GM19023 (cell line): ENCODE data around the gene HIVEP3.

Source experiments
- ATAC-seq: cut with Tn5 transposase; IDR thresholded peaks from one replicate; pipeline ENCODE4 v1.9.1; 2021; ENCODE audit warnings: mild to moderate bottlenecking, moderate library complexity; ENCODE audit not compliant: unreplicated experiment

Gene HIVEP3

DNA sequence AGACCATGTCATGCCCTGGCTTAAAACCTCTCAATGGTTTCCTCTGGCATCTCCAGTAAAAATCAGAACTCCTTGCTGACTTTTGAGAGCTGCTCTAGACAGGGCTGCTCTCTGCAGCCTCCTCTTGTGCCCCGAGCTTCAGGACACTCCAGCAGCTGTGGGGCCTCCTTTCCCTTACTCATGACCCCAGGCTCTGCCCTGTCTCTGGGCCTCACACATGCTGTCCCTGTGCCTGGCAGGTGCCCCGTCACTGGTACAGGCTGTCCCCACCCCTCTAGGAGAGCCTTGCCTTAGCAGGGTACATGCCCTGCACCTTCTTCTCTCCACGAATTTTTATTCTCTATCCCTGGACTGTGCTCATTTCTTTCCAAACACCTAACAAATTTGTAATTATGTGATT lies 43.2 kb downstream of the HIVEP3 start:
- no peak for ATAC-seq

DNA sequence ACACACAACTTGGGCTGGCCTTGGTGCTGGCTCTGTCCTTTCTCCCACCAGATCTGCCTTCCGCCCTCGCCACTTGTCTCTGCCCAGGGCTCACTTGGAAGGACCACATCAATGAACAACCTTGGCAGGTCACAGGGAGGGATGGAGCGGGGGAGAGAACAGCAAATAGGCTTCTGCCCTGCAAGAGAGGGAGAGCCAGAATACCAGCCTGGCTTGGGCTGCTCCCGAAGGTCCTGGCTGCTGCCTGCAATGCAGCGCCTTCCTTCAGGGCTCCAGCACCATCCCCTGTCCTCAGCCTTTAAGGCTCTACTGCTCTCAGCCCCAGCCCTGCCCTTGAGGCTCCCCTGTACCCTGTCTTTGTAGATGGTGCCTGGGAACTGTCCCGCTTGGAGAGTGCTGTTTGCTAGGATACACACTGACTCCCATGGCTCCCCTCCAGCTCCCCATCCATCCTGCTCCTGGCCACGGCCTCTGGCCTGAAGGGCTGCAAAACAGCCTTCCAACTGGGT lies 43.8 kb downstream of the HIVEP3 start:
- no peak for ATAC-seq

DNA sequence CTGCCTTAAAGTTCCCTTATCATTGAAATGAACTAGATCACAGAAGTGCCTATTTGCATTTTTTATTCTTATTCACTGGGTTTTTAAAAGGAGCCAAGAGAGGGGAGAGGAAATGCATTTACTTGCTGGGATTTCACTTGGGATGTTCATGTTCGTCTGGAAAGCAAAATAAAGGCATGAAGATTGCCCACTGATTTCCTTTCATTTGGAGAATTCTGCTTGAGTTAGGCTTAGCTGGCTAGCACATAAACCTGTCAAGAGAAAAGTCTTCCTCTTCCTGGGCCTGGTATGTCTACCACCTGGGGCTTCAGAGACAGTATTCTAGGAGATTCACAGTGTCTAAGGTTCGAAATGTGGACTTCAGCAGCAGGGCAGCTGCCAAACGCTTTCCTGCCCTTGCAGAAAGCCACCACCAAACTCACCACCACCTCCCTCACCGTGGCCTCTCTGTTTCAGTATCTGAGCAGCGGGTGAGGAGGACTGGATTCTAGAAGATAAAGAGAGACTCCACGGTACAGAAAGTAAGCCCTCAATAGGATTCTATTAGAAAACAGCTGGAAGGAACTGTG lies 44.5 kb downstream of the HIVEP3 start:
- ATAC-seq = no peak

DNA sequence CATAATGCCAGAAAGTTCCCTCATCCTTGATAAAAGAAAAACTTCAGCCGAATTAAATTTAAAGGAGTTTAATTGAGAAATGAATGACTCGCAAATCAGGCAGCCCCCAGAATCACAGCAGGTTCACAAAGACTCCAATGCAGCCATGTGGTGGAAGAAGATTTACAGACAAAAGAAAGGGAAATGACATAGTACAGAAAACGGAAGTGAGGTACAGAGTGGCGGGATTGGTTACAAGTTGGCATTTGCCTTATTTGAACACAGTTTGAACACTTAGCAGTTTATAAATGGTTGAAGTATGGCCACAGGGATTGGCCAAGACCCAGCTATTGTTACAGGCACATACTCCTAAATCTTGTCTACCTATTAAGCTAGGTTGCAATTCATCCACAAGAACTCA lies 46.6 kb downstream of the HIVEP3 start:
- no peak for ATAC-seq

DNA sequence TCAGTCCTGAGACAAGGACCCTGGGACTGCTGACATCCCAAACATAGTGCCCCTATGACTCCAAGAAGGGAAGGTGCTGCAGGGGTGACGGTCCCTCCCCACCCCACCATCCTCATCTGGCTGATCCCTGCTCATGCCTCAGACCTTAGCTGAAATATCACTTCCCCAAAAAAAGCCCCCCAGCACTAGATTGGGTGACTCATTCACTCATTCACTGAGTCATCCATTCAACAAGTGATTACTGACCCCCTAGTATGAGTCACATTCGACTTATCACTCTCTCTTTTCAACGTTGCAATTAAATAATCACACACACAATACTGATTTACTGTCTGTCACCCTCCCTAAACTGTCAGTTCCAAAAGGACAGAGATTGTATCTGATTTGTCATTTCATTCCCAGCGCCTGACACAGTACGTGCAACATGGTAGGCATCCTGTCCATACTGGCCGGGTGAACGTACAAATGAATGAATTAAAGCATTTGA lies 48.6 kb downstream of the HIVEP3 start:
- no peak for ATAC-seq

DNA sequence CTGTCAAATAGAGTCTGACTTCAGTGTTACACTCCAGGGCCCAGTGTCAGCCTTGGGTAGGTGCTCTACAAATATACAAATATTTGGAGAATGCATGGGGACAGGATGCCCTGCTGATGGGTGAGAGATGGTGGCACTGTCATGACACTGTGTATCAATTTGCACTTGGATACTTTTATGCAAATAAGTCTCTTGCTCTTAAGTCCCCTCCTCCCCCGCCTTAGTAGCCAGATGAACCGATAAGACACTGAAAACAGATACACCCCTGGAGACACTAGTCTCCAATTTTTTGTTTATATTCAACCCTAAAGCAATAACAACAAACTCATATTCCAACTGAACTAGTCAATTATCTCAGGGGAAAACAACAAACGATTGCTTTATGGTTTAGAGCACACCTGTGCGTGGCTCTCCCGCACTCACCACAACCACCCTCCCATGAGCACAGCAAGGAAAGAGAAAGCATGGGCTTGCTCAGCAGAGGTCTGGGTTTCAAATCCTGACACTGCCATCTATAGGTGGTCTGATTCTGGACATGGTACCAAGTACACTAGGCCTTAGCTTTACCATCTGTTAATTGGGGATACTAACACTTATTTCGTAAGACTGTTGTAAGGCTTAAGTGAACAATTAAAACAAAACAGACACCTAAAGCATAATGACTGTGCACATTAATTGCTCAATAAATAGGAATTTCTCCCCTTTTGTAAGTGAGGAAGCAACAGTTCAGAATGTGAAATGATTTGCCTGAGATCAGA lies 50.3 kb downstream of the HIVEP3 start:
- ATAC-seq = no peak

DNA sequence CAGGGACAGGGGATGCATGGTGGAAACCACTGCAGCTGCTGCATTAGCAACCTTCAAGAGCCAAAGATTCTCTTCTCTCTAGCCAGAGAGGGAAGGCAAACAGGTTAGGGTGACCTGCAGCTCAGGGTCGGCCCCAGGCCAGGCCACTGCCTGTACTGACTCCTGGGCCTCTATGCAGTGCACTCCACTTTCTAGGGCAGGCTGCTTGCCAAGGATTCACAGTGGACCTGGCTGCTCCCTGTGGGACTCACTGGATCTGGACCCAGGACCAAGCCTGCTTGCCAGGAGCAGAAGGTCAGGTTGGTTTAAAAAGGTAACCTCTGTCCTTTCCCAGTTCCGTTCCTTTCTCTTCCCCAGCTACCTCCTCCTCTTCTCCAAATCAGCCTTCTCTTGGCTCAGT lies 52.4 kb downstream of the HIVEP3 start:
- ATAC-seq = no peak

DNA sequence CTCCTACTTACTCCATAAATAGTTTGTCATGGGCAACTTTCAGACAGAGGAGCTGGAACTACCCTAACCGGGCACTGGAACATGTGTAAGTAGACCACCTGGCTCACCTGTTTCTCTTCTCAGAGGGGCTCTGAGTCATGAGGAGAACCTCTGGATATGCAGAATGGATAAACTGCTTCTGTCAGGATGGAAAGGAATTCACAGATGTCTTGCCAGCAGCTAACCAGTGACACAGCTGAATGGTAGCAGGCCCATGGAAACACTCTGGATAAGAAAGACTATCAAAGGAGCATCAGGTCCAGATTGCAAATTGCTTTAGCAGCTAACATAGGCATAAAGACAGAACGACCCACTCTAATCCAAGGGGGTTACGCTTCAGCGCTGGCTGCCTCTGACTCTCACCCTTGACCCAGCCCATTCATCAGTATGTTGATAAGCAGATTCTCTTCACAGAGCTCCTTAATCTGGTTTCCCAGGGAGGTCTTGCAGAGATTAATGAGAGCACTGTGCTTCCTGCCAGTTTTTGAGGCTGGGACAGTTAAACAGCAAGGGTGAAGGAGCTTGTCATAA lies 54.2 kb downstream of the HIVEP3 start:
- ATAC-seq = no peak

DNA sequence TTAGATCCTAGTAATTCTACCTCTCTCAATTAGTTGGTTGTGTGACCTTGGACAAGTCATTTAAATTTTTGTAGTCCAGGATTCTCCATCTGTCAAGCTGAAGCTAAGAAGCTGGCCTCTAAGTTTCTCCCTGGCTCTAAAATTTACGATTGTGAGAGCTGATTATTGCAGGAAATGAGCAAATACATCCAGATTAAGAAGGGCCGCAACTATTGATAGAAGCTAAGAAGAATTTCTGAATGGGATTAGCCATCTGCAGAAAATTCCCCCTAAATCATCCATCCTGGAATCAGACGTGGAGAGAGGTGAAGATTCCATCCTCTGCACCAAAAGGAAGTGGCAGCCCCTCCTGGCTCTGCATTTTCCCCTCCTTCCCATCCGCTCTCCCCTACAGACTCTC lies 55.0 kb downstream of the HIVEP3 start:
- no peak for ATAC-seq

DNA sequence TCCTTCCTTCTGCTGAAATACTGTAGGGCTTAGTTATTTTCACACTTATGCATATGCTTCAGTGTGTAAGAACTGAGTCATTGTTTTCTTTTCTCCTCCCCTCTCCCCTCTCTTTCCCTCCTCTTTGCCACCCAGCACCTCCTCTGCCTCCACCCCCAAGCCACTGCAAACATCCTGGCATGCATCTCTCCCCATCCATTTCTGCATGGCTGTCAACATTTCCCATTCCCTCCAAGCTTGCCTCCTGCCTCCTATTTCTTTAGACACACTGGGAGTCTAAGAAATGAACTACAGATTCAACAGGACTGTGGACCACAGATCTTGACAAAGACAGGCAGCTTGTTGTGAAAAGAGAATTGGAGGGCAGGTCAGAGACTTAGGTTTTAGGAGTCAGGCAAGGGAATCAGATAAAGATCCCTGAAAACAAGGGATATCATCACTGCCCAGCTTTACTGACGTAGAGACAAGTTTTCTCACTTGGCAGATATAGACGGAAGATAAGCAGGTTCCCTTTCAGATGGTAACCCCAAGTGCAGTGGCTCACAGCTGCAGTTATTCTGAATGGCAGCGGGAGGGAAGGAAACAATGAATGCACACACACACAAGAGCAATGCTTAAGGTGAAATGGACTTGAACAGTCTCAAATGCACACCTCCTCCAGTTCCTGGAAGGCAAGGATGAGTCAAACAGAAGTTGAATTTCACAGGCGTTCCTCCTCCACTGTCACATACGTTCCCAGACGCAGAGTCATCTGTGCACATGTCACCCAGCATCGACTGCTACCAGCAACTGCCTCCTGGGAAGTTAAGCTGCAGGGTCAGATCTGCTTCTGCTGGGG lies 56.1 kb downstream of the HIVEP3 start:
- ATAC-seq = no peak

DNA sequence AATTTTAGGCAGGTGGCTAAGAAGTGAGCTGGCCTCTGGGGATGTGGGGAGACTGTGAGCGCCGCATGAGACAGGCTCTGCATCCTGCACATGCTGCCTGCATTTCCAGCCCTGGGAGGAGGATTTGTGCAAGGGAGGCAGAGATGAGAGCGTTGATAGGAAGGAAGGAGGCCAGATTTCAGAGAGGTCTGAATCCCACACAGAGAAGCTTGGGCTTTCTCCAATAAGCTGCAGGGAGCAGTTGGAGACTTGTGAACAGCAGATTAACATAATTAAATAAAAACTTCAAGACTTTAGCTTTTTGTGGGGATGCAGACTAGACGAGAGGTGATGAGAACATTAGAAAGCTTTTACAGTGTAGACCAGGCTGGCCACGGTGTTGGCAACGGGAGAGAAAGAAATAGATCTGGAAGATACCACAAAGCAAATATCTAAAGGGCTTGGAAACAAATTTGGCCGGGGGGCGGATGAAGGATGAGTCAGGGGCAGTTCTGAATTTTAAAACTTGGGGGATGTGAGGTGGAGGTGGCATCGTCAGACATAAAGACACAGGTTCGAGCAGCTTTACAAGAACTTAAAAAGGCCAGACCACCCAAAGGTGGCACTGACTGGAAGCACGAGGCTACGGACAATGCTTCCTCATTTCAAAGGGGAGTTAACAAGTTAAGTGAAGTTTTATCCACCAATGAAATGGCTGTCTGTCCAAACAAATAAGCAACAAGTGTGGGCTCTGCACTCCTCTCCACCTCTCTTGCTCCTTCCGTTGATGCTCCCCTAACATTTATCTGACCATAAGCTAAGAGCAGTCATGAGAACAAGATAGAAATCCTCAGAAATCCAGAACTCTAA lies 57.0 kb downstream of the HIVEP3 start:
- ATAC-seq = no peak

DNA sequence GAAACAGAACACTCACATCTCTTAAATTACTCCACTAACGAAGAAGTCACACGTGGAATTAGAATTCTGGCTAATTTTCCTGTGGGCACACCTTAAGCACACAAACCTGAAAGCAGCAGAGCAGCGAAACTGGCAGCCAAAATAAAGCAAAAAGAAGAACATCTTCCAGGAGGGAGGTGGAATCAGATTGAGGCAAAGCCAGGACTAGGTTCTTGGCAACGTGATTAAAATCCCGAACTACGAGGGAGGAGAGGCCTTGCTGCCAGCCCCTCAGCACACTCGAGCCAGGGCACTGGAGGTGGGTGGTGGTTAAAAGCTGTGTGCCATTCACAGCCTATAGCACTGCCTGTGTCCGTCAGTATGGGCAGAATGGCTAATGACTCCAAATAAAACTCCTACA lies 58.0 kb downstream of the HIVEP3 start:
- no peak for ATAC-seq

DNA sequence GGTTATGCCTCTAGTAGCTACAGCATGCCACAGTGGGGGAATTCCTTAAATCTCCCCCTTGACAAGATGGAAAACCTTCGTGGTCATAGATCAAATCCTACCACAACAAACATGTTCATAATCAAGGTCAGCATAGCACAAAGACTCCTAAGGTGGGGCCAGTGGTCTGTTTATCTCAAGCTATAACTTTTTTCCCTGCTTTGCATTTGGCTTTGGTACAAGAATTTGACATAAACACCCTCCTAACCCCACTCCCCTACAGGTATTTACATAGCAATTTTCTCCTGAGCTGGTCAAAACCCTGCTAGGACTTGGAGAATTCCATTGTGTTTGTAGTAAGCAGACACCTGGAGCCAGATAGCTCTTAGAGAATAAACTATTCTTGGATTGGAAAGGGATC lies 58.5 kb downstream of the HIVEP3 start:
- no peak for ATAC-seq

DNA sequence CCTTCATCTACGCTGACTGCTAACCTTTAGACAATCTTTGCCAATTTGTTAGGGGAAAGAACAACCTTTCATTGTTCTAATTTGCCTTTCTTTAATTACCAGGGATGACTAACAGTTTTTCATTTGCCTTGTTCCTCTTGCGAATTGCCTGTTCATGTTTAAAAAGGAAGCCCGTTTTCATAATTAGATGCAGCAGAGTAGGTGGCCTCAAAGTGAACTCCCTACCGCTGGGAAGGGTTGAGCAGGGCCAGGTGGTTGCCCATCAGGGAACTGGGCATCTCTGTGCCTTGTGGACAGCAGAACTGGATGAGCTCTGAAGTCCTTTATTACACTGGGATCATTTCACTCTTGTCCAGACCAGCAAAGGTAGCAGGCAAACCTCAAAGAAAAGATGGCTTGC lies 59.0 kb downstream of the HIVEP3 start:
- no peak for ATAC-seq

DNA sequence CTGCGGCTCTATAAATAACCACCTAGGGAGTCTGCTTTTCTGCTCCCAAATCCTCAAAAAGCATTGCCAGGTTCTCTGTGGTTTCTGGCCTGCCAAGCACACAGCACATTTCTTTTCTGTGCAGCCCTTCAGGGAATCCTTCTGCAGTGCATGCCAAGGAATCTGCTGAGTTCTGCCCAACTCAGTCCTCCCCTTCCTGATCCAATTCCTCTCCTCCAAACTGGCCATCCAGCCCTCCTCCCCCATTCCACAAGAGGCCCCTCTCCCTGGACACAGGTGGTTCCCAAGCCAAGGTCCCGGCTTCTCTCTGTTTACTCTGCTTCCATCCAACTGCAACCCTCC lies 61.8 kb downstream of the HIVEP3 start:
- ATAC-seq = no peak

DNA sequence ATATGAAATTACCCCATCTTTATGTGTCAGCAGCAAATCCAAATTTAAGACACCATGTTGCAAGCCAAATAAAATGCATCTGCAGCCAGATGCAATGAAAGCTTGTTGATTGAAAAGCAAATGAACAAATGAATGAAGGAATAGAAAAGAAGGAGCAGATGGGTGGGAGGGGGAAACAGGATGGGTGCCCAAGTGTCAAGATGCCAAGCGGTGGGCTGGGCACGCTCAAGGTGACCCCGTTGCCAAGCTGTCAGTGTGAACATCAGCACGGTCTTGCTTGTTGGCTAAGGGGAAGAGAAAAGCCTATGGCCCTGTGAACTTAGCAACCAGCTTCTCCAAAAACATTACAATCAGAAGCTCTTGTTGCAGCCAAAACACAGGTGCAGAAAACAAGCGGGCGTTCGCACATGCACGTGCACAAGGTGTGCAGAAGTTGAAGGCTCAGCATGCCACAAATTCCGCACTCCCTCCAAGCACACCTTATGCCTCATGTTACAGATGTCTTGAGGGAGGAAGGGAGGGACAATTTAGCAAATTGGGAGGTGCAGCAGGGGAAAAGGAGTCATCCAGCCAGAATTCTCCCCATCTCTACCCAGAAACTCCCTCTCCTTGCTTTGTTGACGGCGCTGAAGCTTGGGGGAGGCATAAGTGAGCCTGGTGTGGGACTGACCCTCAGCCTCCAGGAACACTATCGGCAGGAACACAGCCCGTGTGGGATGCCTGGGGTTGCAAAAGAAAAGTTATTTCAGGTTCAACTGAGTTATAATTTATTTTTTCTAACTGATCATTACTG lies 62.4 kb downstream of the HIVEP3 start:
- ATAC-seq = no peak

DNA sequence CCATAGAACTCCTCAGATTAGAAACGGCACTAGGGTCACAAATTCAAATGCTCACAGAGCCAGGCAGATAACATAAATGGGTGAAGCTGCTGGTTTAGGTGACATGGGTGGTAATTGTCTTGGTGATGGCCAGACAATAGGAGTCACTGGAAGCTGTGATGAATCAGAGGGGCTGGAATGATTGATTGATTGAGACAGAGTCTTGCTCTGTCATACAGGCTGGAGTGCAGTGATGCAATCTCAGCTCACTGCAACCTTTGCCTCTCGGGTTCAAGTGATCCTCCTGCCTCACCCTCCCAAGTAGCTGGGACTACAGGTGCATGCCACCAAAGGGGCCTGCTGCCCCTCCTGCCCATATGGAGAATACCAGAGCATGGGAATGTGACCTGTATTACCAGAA lies 63.0 kb downstream of the HIVEP3 start:
- ATAC-seq = no peak

DNA sequence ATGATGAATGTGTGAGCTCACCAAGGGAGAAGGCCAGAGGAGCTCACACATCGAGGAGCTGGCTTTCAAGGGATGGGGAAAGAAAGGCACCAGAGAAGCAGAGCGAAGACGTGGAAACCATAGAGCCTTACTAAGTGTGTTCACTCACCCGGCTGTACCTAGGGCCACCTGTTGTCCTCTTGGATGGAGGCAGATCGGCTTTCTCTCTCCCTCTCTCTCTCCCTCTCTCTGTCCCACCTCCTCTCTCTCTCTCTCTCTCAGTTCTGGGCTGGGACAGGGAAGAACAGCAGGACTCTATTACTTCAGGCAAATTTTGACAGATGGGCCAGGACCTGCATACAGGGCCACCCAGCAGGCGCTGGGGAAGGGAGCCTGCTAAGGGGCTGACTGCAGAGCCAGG lies 64.8 kb downstream of the HIVEP3 start:
- ATAC-seq = no peak

DNA sequence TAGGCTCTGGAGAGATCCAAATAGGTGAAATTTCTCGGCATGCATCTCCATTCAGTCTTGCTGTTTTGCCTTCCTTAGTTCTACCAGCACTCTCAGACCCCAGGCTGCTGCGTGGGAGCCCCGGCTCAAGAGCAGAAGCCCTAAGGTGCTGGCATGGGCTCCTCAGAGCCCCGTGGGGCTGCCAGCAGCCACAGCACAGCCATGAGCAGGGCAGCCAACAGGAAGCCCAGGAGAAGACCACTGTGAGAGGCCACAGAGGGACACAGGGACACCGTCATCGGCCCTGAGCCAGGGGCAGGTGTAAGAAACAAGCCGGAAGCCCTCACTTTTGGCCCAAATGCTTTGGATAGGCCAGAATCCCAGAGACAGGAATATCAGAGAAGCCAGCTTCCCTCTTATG lies 66.6 kb downstream of the HIVEP3 start:
- no peak for ATAC-seq

DNA sequence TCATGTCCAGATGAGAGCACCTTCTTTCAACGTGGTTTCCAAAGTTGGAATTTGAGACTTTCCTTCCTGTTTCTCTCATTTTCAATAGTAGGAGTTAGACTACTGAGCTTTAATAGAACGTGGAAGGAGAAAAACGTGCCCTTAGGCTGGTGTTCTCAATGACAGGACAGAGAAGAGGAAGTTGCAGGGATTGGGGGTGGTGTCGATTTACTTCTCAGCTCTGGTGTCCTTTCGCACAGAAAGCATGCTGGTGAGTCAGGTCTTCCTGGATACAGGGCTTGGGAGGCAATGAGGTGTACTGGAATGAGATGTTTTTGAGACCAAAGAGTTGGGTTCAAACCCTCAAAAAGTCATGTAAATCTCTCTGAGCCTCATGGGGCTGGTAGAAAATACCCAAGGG lies 67.1 kb downstream of the HIVEP3 start:
- no peak for ATAC-seq
